Common myeloid progenitor, CD34-positive (primary cell): ENCODE results near the gene TTC28.
"Not testable (repeated sequence)": the region's sequence is repeated elsewhere in the genome, so short reads cannot be mapped to it uniquely, and the experiment has no call there.

ENCODE experiments used
- CTCF ChIA-PET: fragments of 350-600 bp; sonication (Branson Sonifier 250); formaldehyde crosslinking; loops from one replicate; lab custom pipeline; 2021; ENCODE audit warnings: antibody characterized with exemption; lab: Charles Lee
- POLR2A ChIA-PET: fragments of 350-600 bp; sonication (Branson Sonifier 250); formaldehyde crosslinking; loops from one replicate; lab custom pipeline; 2021; ENCODE audit warnings: antibody characterized with exemption; lab: Charles Lee
- DNase-seq, 3 donors: peaks; one replicate each; pipeline versions ENCODE4 v3.0.0 to v3.0.0-alpha.2; 2013
- H3K27ac ChIP-seq, 2 experiments: 1 replicate in 1 of 2; 2 replicates in 1 of 2; pipeline ENCODE4 v1.7.0; 2013; ENCODE audit warnings: inconsistent platforms in 2 of 2, low read length in 2 of 2, mild to moderate bottlenecking in 2 of 2, low read depth in 1 of 2, moderate library complexity in 1 of 2; ENCODE audit not compliant: severe bottlenecking in 2 of 2, insufficient read depth in 1 of 2, poor library complexity in 1 of 2
- H3K27me3 ChIP-seq, 5 experiments: replicated peaks in 2 of 5; 1 replicate in 3 of 5; 2 replicates in 2 of 5; pipeline versions ENCODE4 v1.6.1 to v1.7.0; 2013; ENCODE audit warnings: low read length in 4 of 5, mild to moderate bottlenecking in 2 of 5, moderate library complexity in 2 of 5, inconsistent platforms in 1 of 5; ENCODE audit not compliant: insufficient read depth in 5 of 5, control insufficient read depth in 4 of 5
- H3K36me3 ChIP-seq, 4 experiments: 1 replicate in 2 of 4; 2 replicates in 2 of 4; pipeline versions ENCODE4 v1.6.1 to v1.7.0; 2013; ENCODE audit warnings: low read length in 3 of 4, control low read depth in 1 of 4, mild to moderate bottlenecking in 1 of 4; ENCODE audit not compliant: control insufficient read depth in 4 of 4, insufficient read depth in 4 of 4
- H3K4me1 ChIP-seq, 4 experiments: 1 replicate in 3 of 4; 2 replicates in 1 of 4; pipeline versions ENCODE4 v1.6.1 to v1.7.1; 2013; ENCODE audit warnings: low read length in 3 of 4, mild to moderate bottlenecking in 3 of 4, control low read depth in 1 of 4, inconsistent platforms in 1 of 4, moderate library complexity in 1 of 4; ENCODE audit not compliant: control insufficient read depth in 4 of 4, insufficient read depth in 4 of 4; ENCODE audit errors: control extremely low read depth in 1 of 4
- H3K4me3 ChIP-seq, 7 experiments: 1 replicate in 4 of 7; 2 replicates in 3 of 7; pipeline versions ENCODE4 v1.5.1 to v1.7.0; 2013; ENCODE audit warnings: mild to moderate bottlenecking in 7 of 7, low read length in 6 of 7, moderate library complexity in 6 of 7, inconsistent platforms in 2 of 7, low read depth in 2 of 7, control low read depth in 1 of 7; ENCODE audit not compliant: insufficient read depth in 4 of 7, control insufficient read depth in 1 of 7; ENCODE audit errors: extremely low read depth in 1 of 7
- H3K9me3 ChIP-seq, 5 experiments: 1 replicate in 4 of 5; 2 replicates in 1 of 5; pipeline versions ENCODE4 v1.6.1 to v1.7.1; 2013; ENCODE audit warnings: low read length in 4 of 5, mild to moderate bottlenecking in 2 of 5, inconsistent platforms in 1 of 5, low read depth in 1 of 5, moderate library complexity in 1 of 5; ENCODE audit not compliant: control insufficient read depth in 4 of 5, insufficient read depth in 2 of 5; ENCODE audit errors: control extremely low read depth in 1 of 5
- WGBS: methylation state at CpG from one replicate; pipeline ENCODE4 v1.1.5; 2013; ENCODE audit not compliant: insufficient coverage; 5-methylcytosine and 5-hydroxymethylcytosine counted together

The TTC28 gene

GRCh38 chr22:28529144-28529543 is 150.5 kb downstream of the TTC28 start:
- H3K4me3 ChIP-seq, H3K27ac ChIP-seq, H3K36me3 ChIP-seq, H3K9me3 ChIP-seq, H3K27me3 ChIP-seq, CTCF ChIA-PET, H3K4me1 ChIP-seq, POLR2A ChIA-PET, DNase-seq: not testable (repeated sequence)
- 84% methylated on average over 4 of the region's 10 CpGs for WGBS

- POLR2A ChIA-PET: no interaction called here
- CTCF ChIA-PET: no interaction called here
These were observed 158.2 kb downstream of the TTC28 start for GRCh38 chr22:28521451-28521850.

GRCh38 chr22:28514321-28514821 is 165.3 kb downstream of the TTC28 start:
- CTCF ChIA-PET: no interaction called here
- Histone ChIP-seq H3K36me3 (no peaks in the 10 kb centered on the region), H3K4me3 (no peak overlapping the region), H3K27me3 (no peaks in the 10 kb centered on the region), H3K4me1 (no peaks in the 10 kb centered on the region), H3K9me3 (peaks cover 0 to 1% (median 0%) of the 10 kb centered on the region in 5 experiments), H3K27ac (no peak overlapping the region)
- DNase-seq: no peak
- POLR2A ChIA-PET: no interaction called here
- WGBS: 100% methylated on average over 3 of the region's 3 CpGs

More at GRCh38 chr22:28521451-28521850, 158.2 kb downstream of the TTC28 start:
- Histone ChIP-seq H3K27ac (no peak overlapping the region), H3K4me1 (no peaks in the 10 kb centered on the region), H3K9me3 (no peaks in the 10 kb centered on the region), H3K4me3 (no peak overlapping the region), H3K36me3 (no peaks in the 10 kb centered on the region), H3K27me3 (no peaks in the 10 kb centered on the region)
- WGBS: 93% methylated on average over 2 of the region's 3 CpGs
- DNase-seq: no peak

GRCh38 chr22:28512387-28512786 is 167.3 kb downstream of the TTC28 start:
- no CpG with 5 or more reads among the region's 2 CpGs for WGBS
- H3K9me3 ChIP-seq, H3K4me3 ChIP-seq, H3K27ac ChIP-seq, H3K27me3 ChIP-seq, DNase-seq, H3K4me1 ChIP-seq, POLR2A ChIA-PET, H3K36me3 ChIP-seq: not testable (repeated sequence)
- CTCF ChIA-PET: interaction anchor here (0.6 kb wide), 1 partner anchor 1110 kb away, joined by 3 read pairs; no protein-coding TSS in a partner anchor

GRCh38 chr22:28507896-28508295 is 171.7 kb downstream of the TTC28 start:
- ChIA-PET POLR2A (no interaction called here), CTCF (no interaction called here)

GRCh38 chr22:28506150-28506535 is 173.5 kb downstream of the TTC28 start:
- POLR2A ChIA-PET: interaction anchor here (0.6 kb wide), 1 partner anchor 392 kb away, joined by 3 read pairs; no protein-coding TSS in a partner anchor
- Histone ChIP-seq H3K9me3 (peaks cover 0 to 9% (median 0%) of the 10 kb centered on the region in 5 experiments), H3K27me3 (no peaks in the 10 kb centered on the region), H3K36me3 (no peaks in the 10 kb centered on the region), H3K4me3 (no peak overlapping the region), H3K4me1 (peaks cover 0 to 2% (median 0%) of the 10 kb centered on the region in 4 experiments), H3K27ac (no peak overlapping the region)
- CTCF ChIA-PET: interaction anchor here (1.2 kb wide), 1 partner anchor 13 kb away, joined by 4 read pairs; no protein-coding TSS in a partner anchor
- no peak for DNase-seq
- WGBS: 96% methylated on average over 8 of the region's 9 CpGs

More at GRCh38 chr22:28507896-28508295, 171.7 kb downstream of the TTC28 start:
- Histone ChIP-seq H3K4me3 (no peak overlapping the region), H3K4me1 (peaks cover 0 to 2% (median 0%) of the 10 kb centered on the region in 4 experiments), H3K36me3 (no peaks in the 10 kb centered on the region), H3K27ac (no peak overlapping the region), H3K9me3 (peaks cover 0 to 9% (median 0%) of the 10 kb centered on the region in 5 experiments), H3K27me3 (no peaks in the 10 kb centered on the region)
- no peak for DNase-seq

- POLR2A ChIA-PET: interaction anchor here (0.6 kb wide), 1 partner anchor 391 kb away, joined by 3 read pairs; no protein-coding TSS in a partner anchor
These were observed 174.1 kb downstream of the TTC28 start for GRCh38 chr22:28505416-28506149.

More at GRCh38 chr22:28505416-28506149, 174.1 kb downstream of the TTC28 start:
- Histone ChIP-seq H3K27me3 (no peaks in the 10 kb centered on the region), H3K4me3 (no peak overlapping the region), H3K9me3 (peaks cover 0 to 9% (median 0%) of the 10 kb centered on the region in 5 experiments), H3K27ac (no peak overlapping the region), H3K4me1 (peaks cover 0 to 4% (median 1%) of the 10 kb centered on the region in 4 experiments), H3K36me3 (no peaks in the 10 kb centered on the region)
- DNase-seq: no peak
- CTCF ChIA-PET: interaction anchor here (1.2 kb wide), 1 partner anchor 12 kb away, joined by 4 read pairs; no protein-coding TSS in a partner anchor
- WGBS: 96% methylated on average over 14 of the region's 15 CpGs
